ENCODE results near the gene TRMT2A.

TRMT2A gene

DNA sequence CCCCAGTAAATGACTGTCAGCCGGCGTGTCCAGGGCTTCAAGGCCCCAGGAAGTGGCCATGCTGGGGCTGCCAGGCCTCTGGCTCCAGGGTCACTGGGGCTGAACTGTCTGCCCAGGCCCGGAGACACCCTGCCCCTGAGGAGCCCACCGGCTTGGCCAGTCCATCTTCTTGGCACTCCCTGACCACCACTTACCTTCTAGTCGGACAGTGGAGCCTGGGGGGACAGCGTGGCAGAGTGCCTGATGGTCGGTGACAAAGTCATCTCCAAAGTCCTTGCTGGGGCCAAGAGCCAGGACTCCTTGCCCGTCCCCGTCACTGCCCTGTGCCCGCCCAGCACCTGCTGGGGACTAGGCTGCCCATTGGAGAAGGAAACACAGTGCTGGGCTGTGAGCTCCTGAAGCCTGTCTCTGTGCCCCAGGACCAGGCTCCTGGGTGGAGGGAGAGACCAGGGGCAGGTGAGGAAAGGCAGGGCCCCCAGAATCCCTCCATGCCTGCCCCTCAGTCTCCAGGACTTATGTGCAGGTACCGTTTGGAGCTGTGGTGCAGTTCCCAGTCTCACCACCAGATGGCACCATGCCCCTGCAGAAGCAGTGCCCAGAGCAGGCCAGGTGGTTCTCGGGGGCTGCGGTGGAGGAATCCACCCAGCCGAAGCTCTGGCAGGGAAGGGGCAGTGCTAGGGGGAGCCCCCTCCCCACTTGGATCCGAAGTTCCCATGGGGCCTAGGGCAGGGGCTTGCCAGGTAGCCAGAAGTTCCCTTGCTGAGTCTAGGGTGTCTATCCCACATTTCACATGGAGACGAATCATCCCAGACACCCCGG lies 39.8 kb upstream of the TRMT2A start:
- peaks cover 4 to 17% of the 10 kb centered on the region in 2 donors for H3K27me3 ChIP-seq (ENCODE audit: control insufficient read depth in 1 of 2, insufficient read depth in 2 of 2, low read length in 2 of 2)
- H3K9me3 ChIP-seq (ENCODE audit: control insufficient read depth in 2 of 2, low read length in 2 of 2), result no peaks in the 10 kb centered on the region
- no peak overlapping the region for H3K27ac ChIP-seq (ENCODE audit: low read length)
- H3K4me1 ChIP-seq (ENCODE audit: control insufficient read depth, insufficient read depth, low read length), result peaks cover 4% of the 10 kb centered on the region
- no peak overlapping the region for H3K4me3 ChIP-seq (ENCODE audit: low read length in 2 of 2)
- H3K36me3 ChIP-seq (ENCODE audit: control insufficient read depth in 2 of 2, insufficient read depth in 2 of 2, low read length in 2 of 2), result no peaks in the 10 kb centered on the region
- no peak overlapping the region for H3K9ac ChIP-seq (ENCODE audit: low read length in 2 of 2)

- H3K9me3 ChIP-seq (ENCODE audit: control insufficient read depth in 2 of 2, low read length in 2 of 2), result no peaks in the 10 kb centered on the region
- H3K36me3 ChIP-seq (ENCODE audit: control insufficient read depth in 2 of 2, insufficient read depth in 2 of 2, low read length in 2 of 2), result no peaks in the 10 kb centered on the region
- no peak overlapping the region for H3K4me3 ChIP-seq (ENCODE audit: low read length in 2 of 2)
- H3K9ac ChIP-seq (ENCODE audit: low read length in 2 of 2), result no peak overlapping the region
- H3K27ac ChIP-seq (ENCODE audit: low read length), result no peak overlapping the region
- H3K4me1 ChIP-seq (ENCODE audit: control insufficient read depth, insufficient read depth, low read length), result peaks cover 4% of the 10 kb centered on the region
- peaks cover 4 to 16% of the 10 kb centered on the region in 2 donors for H3K27me3 ChIP-seq (ENCODE audit: control insufficient read depth in 1 of 2, insufficient read depth in 2 of 2, low read length in 2 of 2)
These were observed 39.0 kb upstream of the TRMT2A start for GRCh38 chr22:20156042-20156389.

GRCh38 chr22:20155330-20156041 lies 38.5 kb upstream of the TRMT2A start:
- Histone ChIP-seq H3K9me3 (ENCODE audit: control insufficient read depth in 2 of 2, low read length in 2 of 2) (no peaks in the 10 kb centered on the region), H3K4me3 (ENCODE audit: low read length in 2 of 2) (no peak overlapping the region), H3K27me3 (ENCODE audit: control insufficient read depth in 1 of 2, insufficient read depth in 2 of 2, low read length in 2 of 2) (peaks cover 4 to 15% of the 10 kb centered on the region in 2 donors), H3K9ac (ENCODE audit: low read length in 2 of 2) (no peak overlapping the region), H3K27ac (ENCODE audit: low read length) (no peak overlapping the region), H3K36me3 (ENCODE audit: control insufficient read depth in 2 of 2, insufficient read depth in 2 of 2, low read length in 2 of 2) (no peaks in the 10 kb centered on the region), H3K4me1 (ENCODE audit: control insufficient read depth, insufficient read depth, low read length) (peaks cover 4% of the 10 kb centered on the region)

GRCh38 chr22:20154602-20155187 lies 37.7 kb upstream of the TRMT2A start:
- no peak overlapping the region for H3K4me3 ChIP-seq (ENCODE audit: low read length in 2 of 2)
- H3K27ac ChIP-seq (ENCODE audit: low read length), result no peak overlapping the region
- peaks cover 4 to 15% of the 10 kb centered on the region in 2 donors for H3K27me3 ChIP-seq (ENCODE audit: control insufficient read depth in 1 of 2, insufficient read depth in 2 of 2, low read length in 2 of 2)
- no peaks in the 10 kb centered on the region for H3K9me3 ChIP-seq (ENCODE audit: control insufficient read depth in 2 of 2, low read length in 2 of 2)
- peaks cover 4% of the 10 kb centered on the region for H3K4me1 ChIP-seq (ENCODE audit: control insufficient read depth, insufficient read depth, low read length)
- no peak overlapping the region for H3K9ac ChIP-seq (ENCODE audit: low read length in 2 of 2)
- H3K36me3 ChIP-seq (ENCODE audit: control insufficient read depth in 2 of 2, insufficient read depth in 2 of 2, low read length in 2 of 2), result no peaks in the 10 kb centered on the region

GRCh38 chr22:20153945-20154344 lies 36.9 kb upstream of the TRMT2A start:
- H3K27ac ChIP-seq (ENCODE audit: low read length), result no peak overlapping the region
- H3K27me3 ChIP-seq (ENCODE audit: control insufficient read depth in 1 of 2, insufficient read depth in 2 of 2, low read length in 2 of 2), result peaks cover 4 to 15% of the 10 kb centered on the region in 2 donors

DNA sequence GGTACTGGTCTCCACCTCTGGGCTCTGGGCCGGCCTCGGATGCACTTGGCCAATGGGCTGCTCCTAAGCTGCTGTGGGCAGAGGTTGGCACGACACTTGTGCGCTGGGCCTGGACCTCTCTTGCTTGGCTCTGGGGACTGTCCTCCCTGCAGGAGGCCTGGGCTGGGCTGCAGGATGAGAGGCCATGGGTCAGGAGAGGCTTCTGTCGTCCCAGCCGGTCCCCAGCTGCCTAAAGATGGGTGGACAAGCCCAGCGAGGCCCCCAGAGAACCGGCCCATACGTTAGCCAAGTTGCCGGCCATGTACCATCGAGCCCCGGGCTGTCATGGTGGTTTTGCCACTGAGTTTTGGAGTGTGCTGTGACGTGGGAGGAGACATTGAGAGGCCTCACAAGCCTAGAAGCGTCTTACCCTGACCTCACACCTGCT lies 35.5 kb upstream of the TRMT2A start:
- Histone ChIP-seq H3K27ac (ENCODE audit: low read length) (no peak overlapping the region), H3K36me3 (ENCODE audit: control insufficient read depth in 2 of 2, insufficient read depth in 2 of 2, low read length in 2 of 2) (no peaks in the 10 kb centered on the region), H3K27me3 (ENCODE audit: control insufficient read depth in 1 of 2, insufficient read depth in 2 of 2, low read length in 2 of 2) (peaks cover 4 to 11% of the 10 kb centered on the region in 2 donors), H3K9me3 (ENCODE audit: control insufficient read depth in 2 of 2, low read length in 2 of 2) (no peaks in the 10 kb centered on the region), H3K4me1 (ENCODE audit: control insufficient read depth, insufficient read depth, low read length) (peaks cover 4% of the 10 kb centered on the region), H3K4me3 (ENCODE audit: low read length in 2 of 2) (no peak overlapping the region), H3K9ac (ENCODE audit: low read length in 2 of 2) (no peak overlapping the region)

More at GRCh38 chr22:20153945-20154344, 36.9 kb upstream of the TRMT2A start:
- H3K9me3 ChIP-seq (ENCODE audit: control insufficient read depth in 2 of 2, low read length in 2 of 2), result no peaks in the 10 kb centered on the region
- no peak overlapping the region for H3K4me3 ChIP-seq (ENCODE audit: low read length in 2 of 2)
- no peak overlapping the region for H3K9ac ChIP-seq (ENCODE audit: low read length in 2 of 2)
- H3K36me3 ChIP-seq (ENCODE audit: control insufficient read depth in 2 of 2, insufficient read depth in 2 of 2, low read length in 2 of 2), result no peaks in the 10 kb centered on the region
- H3K4me1 ChIP-seq (ENCODE audit: control insufficient read depth, insufficient read depth, low read length), result peaks cover 4% of the 10 kb centered on the region

GRCh38 chr22:20151276-20151588 lies 34.2 kb upstream of the TRMT2A start:
- Histone ChIP-seq H3K4me1 (ENCODE audit: control insufficient read depth, insufficient read depth, low read length) (no peaks in the 10 kb centered on the region), H3K27ac (ENCODE audit: low read length) (no peak overlapping the region), H3K9ac (ENCODE audit: low read length in 2 of 2) (no peak overlapping the region), H3K36me3 (ENCODE audit: control insufficient read depth in 2 of 2, insufficient read depth in 2 of 2, low read length in 2 of 2) (no peaks in the 10 kb centered on the region), H3K9me3 (ENCODE audit: control insufficient read depth in 2 of 2, low read length in 2 of 2) (no peaks in the 10 kb centered on the region), H3K4me3 (ENCODE audit: low read length in 2 of 2) (no peak overlapping the region), H3K27me3 (ENCODE audit: control insufficient read depth in 1 of 2, insufficient read depth in 2 of 2, low read length in 2 of 2) (peaks cover 2 to 6% of the 10 kb centered on the region in 2 donors)

DNA sequence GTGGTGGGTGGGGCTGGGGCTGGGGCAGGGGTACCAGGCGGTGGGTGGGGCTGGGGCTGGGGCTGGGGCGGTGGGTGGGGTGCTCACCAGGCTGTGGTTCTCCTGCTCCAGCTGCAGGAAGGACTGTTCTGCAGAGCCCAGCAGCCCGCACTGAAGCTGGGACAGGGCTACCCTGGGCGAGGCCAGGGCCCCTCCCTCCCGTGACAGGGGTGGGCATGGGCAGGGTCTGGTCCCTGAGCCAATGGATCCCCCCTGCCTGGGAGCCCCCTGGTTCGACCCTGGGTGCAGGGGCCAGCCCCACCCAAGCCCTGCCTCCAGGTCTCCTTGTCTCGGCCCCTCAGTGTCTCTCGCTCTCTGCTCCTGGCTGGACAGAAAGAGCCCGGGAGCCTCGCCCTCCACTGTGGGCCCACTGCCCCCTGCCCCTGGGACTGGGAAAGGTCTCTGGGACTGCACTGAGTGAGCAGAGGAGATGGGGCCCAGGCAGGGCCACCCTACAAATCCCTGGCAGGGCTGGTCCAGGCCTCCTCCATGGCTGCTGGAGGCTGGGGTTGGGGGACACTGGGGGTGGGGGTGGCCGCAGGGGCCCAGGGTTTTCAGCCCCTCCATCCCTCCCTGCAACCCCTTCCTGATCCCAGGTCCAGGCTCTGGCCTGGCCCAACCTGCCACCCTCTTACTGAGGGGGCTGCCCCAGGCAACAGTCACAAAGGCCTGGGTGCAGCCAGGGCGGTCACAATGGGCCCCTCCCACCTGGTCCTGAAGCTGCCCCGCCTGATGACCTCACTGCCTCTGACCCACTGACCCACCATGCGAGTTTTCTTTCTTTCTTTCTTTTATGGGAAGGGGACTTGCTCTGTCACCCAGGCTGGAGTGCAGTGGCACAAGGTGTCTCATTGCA lies 33.6 kb upstream of the TRMT2A start, which contains the start of gene CCDC188:
Gene CCDC188, minus strand, starts transcription at position 675 of the 895 bp plus-strand sequence. Its CDS starts 69 bp downstream, at position 606.
- Histone ChIP-seq H3K4me3 (ENCODE audit: low read length in 2 of 2) (no peak within 1 kb of the TSS), H3K9ac (ENCODE audit: low read length in 2 of 2) (no peak within 1 kb of the TSS), H3K27ac (ENCODE audit: low read length) (no peak within 1 kb of the TSS), H3K36me3 (ENCODE audit: control insufficient read depth in 2 of 2, insufficient read depth in 2 of 2, low read length in 2 of 2) (no peaks in the 10 kb centered on the region), H3K4me1 (ENCODE audit: control insufficient read depth, insufficient read depth, low read length) (no peaks in the 10 kb centered on the region), H3K9me3 (ENCODE audit: control insufficient read depth in 2 of 2, low read length in 2 of 2) (no peaks in the 10 kb centered on the region), H3K27me3 (ENCODE audit: control insufficient read depth in 1 of 2, insufficient read depth in 2 of 2, low read length in 2 of 2) (peaks cover 0 to 6% of the 10 kb centered on the region in 2 donors)

DNA sequence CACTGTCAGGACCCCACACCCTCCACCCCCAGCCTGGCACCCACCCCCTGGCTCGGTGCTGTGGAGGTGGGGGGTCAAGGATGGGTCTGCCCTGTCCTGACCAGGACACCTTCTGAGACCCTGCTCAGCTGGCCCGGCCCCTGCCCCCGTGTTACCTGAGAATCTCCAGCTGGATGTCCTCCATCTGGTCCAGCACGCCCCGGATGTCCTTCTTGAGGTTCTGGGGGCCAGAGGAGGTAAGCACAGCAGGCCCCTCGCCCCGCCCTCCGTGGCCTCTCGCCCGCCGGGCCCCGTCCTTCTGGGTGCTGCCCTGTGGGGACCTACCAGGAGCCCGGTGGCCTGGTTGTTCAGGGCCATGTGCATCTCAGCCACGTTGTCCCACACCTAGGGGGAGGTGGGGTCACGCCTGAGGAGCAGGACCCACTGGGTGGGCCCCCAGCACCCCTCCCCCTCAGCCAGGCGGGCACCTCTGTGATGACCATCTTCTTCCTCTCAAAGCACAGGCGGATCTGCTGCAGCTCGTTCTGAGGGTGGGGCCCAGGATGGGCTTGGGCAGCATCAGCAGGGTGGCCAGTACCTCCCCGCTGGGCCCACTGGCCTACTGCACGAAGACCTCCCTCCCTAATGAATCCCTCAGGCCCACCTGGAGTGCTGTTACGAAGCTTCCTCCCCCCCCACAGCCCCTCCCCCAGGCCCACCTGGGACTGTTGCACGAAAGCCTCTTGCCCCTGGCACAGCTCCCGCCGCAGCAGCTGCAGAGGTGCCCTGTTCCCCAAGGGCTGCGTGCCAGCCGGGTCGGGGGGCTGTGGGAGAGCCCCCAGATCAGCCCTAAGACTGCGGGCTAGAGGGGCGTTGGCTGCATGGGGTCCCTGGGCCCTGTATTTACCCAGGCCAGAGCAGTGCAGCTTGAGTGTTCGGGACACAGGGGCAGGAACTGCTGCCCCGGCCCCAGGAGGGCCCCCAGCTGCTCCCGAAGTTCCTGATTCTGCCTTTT lies 32.5 kb upstream of the TRMT2A start:
- Histone ChIP-seq H3K36me3 (ENCODE audit: control insufficient read depth in 2 of 2, insufficient read depth in 2 of 2, low read length in 2 of 2) (no peaks in the 10 kb centered on the region), H3K27me3 (ENCODE audit: control insufficient read depth in 1 of 2, insufficient read depth in 2 of 2, low read length in 2 of 2) (peaks cover 0 to 2% of the 10 kb centered on the region in 2 donors), H3K9me3 (ENCODE audit: control insufficient read depth in 2 of 2, low read length in 2 of 2) (no peaks in the 10 kb centered on the region), H3K4me1 (ENCODE audit: control insufficient read depth, insufficient read depth, low read length) (no peaks in the 10 kb centered on the region), H3K4me3 (ENCODE audit: low read length in 2 of 2) (no peak overlapping the region), H3K9ac (ENCODE audit: low read length in 2 of 2) (no peak overlapping the region), H3K27ac (ENCODE audit: low read length) (no peak overlapping the region)
